GM12892 (cell line): ENCODE results near the gene ZFPL1.

Experiments used
- POLR2A ChIP-seq: IDR thresholded peaks from 2 replicates; pipeline ENCODE4 v1.6.1; 2011; ENCODE audit warnings: low read depth, low read length, control low read depth
- POLR2AphosphoS5 ChIP-seq: IDR thresholded peaks from 2 replicates; pipeline ENCODE4 v1.6.1; 2011; ENCODE audit warnings: low read depth, low read length, control low read depth
- TAF1 ChIP-seq: IDR thresholded peaks from 2 replicates; pipeline ENCODE4 v1.6.1; 2011; ENCODE audit warnings: low read depth, mild to moderate bottlenecking, control low read depth, low read length, borderline replicate concordance

GRCh38 chr11:65120831-65121230 lies 36.8 kb downstream of the ZFPL1 start:
- no peak for TF ChIP-seq POLR2A
- no peak for TF ChIP-seq POLR2AphosphoS5
- TF ChIP-seq TAF1: no peak
